OCI-LY7 (cell line): ENCODE results near the gene URB2. TPM values are rescaled to one million over a fixed set of nuclear protein-coding genes. Genes with fewer than 3 reads are reported as not detected.
A peak's percentile ranks its signal among the peaks of the same experiment; 100 is the strongest.

Experiments used
- BruUV-seq: library from RNA; stranded (reverse); fragments of 400-500 nt; replicated peaks from 2 replicates; lab custom pipeline; 2021; lab: Mats Ljungman, UMichigan
- CTCF ChIA-PET: fragments of 300-600 bp; sonication (Branson Sonifier 250); formaldehyde crosslinking; loops from one replicate; lab custom pipeline; 2022; ENCODE audit warnings: antibody characterized with exemption; ENCODE audit not compliant: unreplicated experiment; lab: Charles Lee
- POLR2A ChIA-PET: fragments of 300-600 bp; sonication (Branson Sonifier 250); formaldehyde crosslinking; loops from one replicate; lab custom pipeline; 2022; ENCODE audit warnings: antibody characterized with exemption; lab: Charles Lee
- DNase-seq: peaks from one replicate; pipeline ENCODE4 v3.0.0-alpha.2; 2015; ENCODE audit warnings: low spot score
- H2AFZ ChIP-seq: fragments of 200-600 bp; sonication (generic), shearing (Covaris generic); 2 replicates; pipeline ENCODE4 v1.6.1; 2014; ENCODE audit warnings: mild to moderate bottlenecking, antibody characterized with exemption, low read length, moderate library complexity
- H3K27ac ChIP-seq: fragments of 200-600 bp; sonication (generic); 2 replicates; pipeline ENCODE4 v1.5.1; 2014; ENCODE audit warnings: mixed run types, low read depth, mild to moderate bottlenecking, moderate library complexity, low read length, inconsistent platforms; ENCODE audit not compliant: poor library complexity, severe bottlenecking
- H3K36me3 ChIP-seq: fragments of 200-600 bp; sonication (generic); 2 replicates; pipeline ENCODE4 v1.6.1; 2014; ENCODE audit warnings: mild to moderate bottlenecking, antibody characterized with exemption, low read length, moderate library complexity, mixed read lengths; ENCODE audit not compliant: insufficient read depth
- H3K4me1 ChIP-seq: fragments of 200-600 bp; sonication (generic); 2 replicates; pipeline ENCODE4 v1.5.1; 2014; ENCODE audit warnings: mild to moderate bottlenecking, low read length; ENCODE audit not compliant: insufficient read depth, poor library complexity, severe bottlenecking
- H3K4me2 ChIP-seq: fragments of 200-600 bp; sonication (generic); 2 replicates; pipeline ENCODE4 v1.6.1; 2014; ENCODE audit warnings: mild to moderate bottlenecking, low read length
- H3K4me3 ChIP-seq: fragments of 200-600 bp; sonication (generic); 2 replicates; pipeline ENCODE4 v1.5.1; 2014; ENCODE audit warnings: mild to moderate bottlenecking, low read depth, low read length; ENCODE audit not compliant: poor library complexity, severe bottlenecking
- H3K79me2 ChIP-seq: fragments of 200-600 bp; sonication (generic); 2 replicates; pipeline ENCODE4 v1.6.1; 2016; ENCODE audit warnings: low read depth, mild to moderate bottlenecking, low read length, moderate library complexity, mixed read lengths; ENCODE audit not compliant: insufficient read depth
- H3K9me2 ChIP-seq: fragments of 200-600 bp; sonication (generic); 2 replicates; pipeline ENCODE4 v1.6.1; 2016; ENCODE audit warnings: mild to moderate bottlenecking, low read length, mixed read lengths; ENCODE audit not compliant: insufficient read depth
- H3K9me3 ChIP-seq: fragments of 200-600 bp; sonication (generic); 2 replicates; pipeline ENCODE4 v1.6.1; 2014; ENCODE audit warnings: mild to moderate bottlenecking, mixed run types, low read length, mixed read lengths
- H4K20me1 ChIP-seq: fragments of 200-600 bp; sonication (generic); 2 replicates; pipeline ENCODE4 v1.6.1; 2014; ENCODE audit warnings: mild to moderate bottlenecking, antibody characterized with exemption, low read length, moderate library complexity, mixed read lengths; ENCODE audit not compliant: insufficient read depth
- CTCF ChIP-seq: fragments of 200-600 bp; sonication (generic); conservative IDR thresholded peaks from 2 replicates; pipeline ENCODE4 v1.5.1; 2014; ENCODE audit warnings: mild to moderate bottlenecking, antibody characterized with exemption, low read length, moderate library complexity, mixed read lengths
- EZH2phosphoT487 ChIP-seq: fragments of 200-600 bp; sonication (generic); IDR thresholded peaks from 2 replicates; pipeline ENCODE4 v1.6.1; 2018; ENCODE audit warnings: low read depth, borderline replicate concordance, mild to moderate bottlenecking, mixed run types, antibody characterized with exemption, low read length, moderate library complexity, mixed read lengths
- intact Hi-C: fragments of 100-400 bp; cut with micrococcal nuclease; formaldehyde crosslinking; loops from one replicate; pipeline ENCODE4 v1.10.0; 2022; ENCODE audit not compliant: unreplicated experiment
- total RNA-seq, 2 experiments: library from RNA; depleted of rRNA in 1 of 2; stranded (reverse); fragments of >200 nt in 1 of 2; shearing (Covaris generic) in 1 of 2; gene quantifications; 2 replicates each; pipeline ENCODE4 v1.2.3, GENCODE V29; 2014 to 2022

The URB2 gene
- total RNA-seq, 2 experiments from 2014 or later = 25.1 to 30.2 TPM

DNA sequence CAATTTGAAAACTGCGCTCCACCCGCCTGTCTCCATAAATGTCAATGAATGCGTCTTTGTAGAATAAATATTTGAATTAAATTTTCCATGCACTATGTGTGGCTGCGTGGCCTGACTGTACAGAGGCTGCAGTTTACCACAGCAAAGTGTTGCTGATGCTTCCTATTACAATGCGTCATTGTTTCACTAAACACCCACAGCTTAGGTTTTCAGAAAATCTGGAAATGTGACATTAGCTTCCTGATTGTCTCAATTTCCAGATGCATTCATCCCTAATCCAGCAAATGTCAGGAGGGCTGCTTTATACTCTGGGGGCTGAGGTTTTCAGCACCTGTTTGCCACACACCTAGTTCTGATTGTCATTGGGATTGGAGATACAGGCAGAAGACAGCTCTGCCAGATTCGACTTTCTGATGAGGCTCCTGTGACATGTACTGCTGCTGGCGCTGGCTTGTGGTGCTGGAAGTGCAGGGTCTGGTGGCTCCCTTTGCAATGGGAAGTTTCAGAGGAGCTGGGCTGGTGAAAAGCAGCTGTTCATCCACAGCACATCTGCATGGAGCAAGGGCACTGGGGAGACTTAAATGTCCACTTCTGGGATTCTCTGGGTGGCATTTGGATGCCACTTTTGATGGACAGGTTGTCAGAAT is 40.0 kb downstream of the URB2 start:
- peak overlapping the region; percentile 70 for H3K27ac ChIP-seq
- H2AFZ ChIP-seq = no peak overlapping the region
- H4K20me1 ChIP-seq = no peaks in the 10 kb centered on the region
- intact Hi-C loops = loop anchor here (2.0 kb wide), 1 partner anchor 27 kb away; no protein-coding TSS in a partner anchor
- ChIA-PET POLR2A (interaction anchor here (0.6 to 1.9 kb wide), 4 partner anchors 9 to 1843 kb away, joined by 3 to 6 read pairs (median 4); no protein-coding TSS in a partner anchor), CTCF (no interaction called here)
- no peak overlapping the region for H3K4me3 ChIP-seq
- DNase-seq = no peak
- H3K4me2 ChIP-seq = peak overlapping the region; percentile 51
- peaks cover 64% of the 10 kb centered on the region for H3K36me3 ChIP-seq
- TF ChIP-seq CTCF (no peak), EZH2phosphoT487 (no peak)
- peaks cover 45% of the 10 kb centered on the region for H3K4me1 ChIP-seq
- no peaks in the 10 kb centered on the region for H3K9me2 ChIP-seq
- no peaks in the 10 kb centered on the region for H3K9me3 ChIP-seq
- no TSS peak for BruUV-seq
- H3K79me2 ChIP-seq = no peaks in the 10 kb centered on the region

DNA sequence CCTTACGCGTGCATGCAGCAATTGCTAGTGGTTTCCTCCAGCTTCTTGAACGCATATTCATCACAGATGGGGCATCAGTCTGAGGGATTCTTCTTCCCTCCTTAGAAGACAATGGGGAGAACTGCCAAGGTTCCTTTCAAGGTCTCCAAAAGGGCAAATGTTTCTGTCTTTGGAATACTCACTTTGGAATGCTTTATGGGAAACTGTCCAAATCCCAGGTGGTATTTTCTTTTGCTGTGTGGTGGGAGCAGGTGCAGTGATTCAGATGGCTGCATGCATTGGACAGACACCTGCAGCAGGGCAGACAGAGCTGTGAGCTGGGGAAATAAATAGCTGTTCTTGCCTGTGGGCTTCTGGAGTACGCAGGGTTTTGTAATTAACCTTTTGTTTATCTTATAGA is 40.5 kb downstream of the URB2 start:
- Histone ChIP-seq H3K4me3 (peak overlapping the region; percentile 22), H3K36me3 (peaks cover 59% of the 10 kb centered on the region), H3K9me3 (no peaks in the 10 kb centered on the region), H2AFZ (no peak overlapping the region), H3K4me1 (peaks cover 43% of the 10 kb centered on the region), H3K9me2 (no peaks in the 10 kb centered on the region), H3K27ac (peak overlapping the region; percentile 70), H3K4me2 (peak overlapping the region; percentile 51), H4K20me1 (no peaks in the 10 kb centered on the region), H3K79me2 (no peaks in the 10 kb centered on the region)
- intact Hi-C loops = no loop called here
- POLR2A ChIA-PET = interaction anchor here (0.5 to 1.9 kb wide), 6 partner anchors 8 to 320 kb away, joined by 3 to 6 read pairs (median 4); no protein-coding TSS in a partner anchor
- no peak for TF ChIP-seq EZH2phosphoT487
- no peak for TF ChIP-seq CTCF
- DNase-seq = peak; percentile 66
- CTCF ChIA-PET = no interaction called here
- BruUV-seq = no TSS peak

- Histone ChIP-seq H3K9me2 (no peaks in the 10 kb centered on the region), H2AFZ (no peak overlapping the region), H4K20me1 (no peaks in the 10 kb centered on the region), H3K36me3 (peaks cover 31% of the 10 kb centered on the region), H3K4me3 (no peak overlapping the region), H3K4me2 (no peak overlapping the region), H3K79me2 (no peaks in the 10 kb centered on the region), H3K27ac (no peak overlapping the region), H3K9me3 (no peaks in the 10 kb centered on the region), H3K4me1 (peaks cover 39% of the 10 kb centered on the region)
- intact Hi-C loops = no loop called here
- ChIA-PET CTCF (no interaction called here), POLR2A (no interaction called here)
- no peak for TF ChIP-seq CTCF
- no peak for TF ChIP-seq EZH2phosphoT487
- BruUV-seq = no TSS peak
- no peak for DNase-seq
Measured at GRCh38 chr1:229669333-229669732, 43.3 kb downstream of the URB2 start.
